B cell (primary cell): ENCODE measurements around the gene KCNJ6. TPM values are rescaled to one million over a fixed set of nuclear protein-coding genes. Genes with fewer than 3 reads are reported as not detected.
"Not testable (repeated sequence)": the region's sequence is repeated elsewhere in the genome, so short reads cannot be mapped to it uniquely, and the experiment has no call there.

Source experiments
- ATAC-seq: fragments of 200-7000 bp; cut with Tn5 transposase; one replicate; pipeline ENCODE4 v1.10.0; 2021; ENCODE audit warnings: low read depth, mild to moderate bottlenecking, moderate number of reproducible peaks, moderate library complexity
- CTCF ChIA-PET: fragments of 350-600 bp; sonication (Branson Sonifier 250); formaldehyde crosslinking; loops from one replicate; lab custom pipeline; 2021; ENCODE audit warnings: antibody characterized with exemption, inconsistent platforms; lab: Charles Lee
- POLR2A ChIA-PET: fragments of 350-600 bp; sonication (Branson Sonifier 250); formaldehyde crosslinking; loops from one replicate; lab custom pipeline; 2021; ENCODE audit warnings: antibody characterized with exemption; lab: Charles Lee
- DNase-seq: peaks from one replicate; pipeline ENCODE4 v3.0.0; 2013
- H2AFZ ChIP-seq: 2 replicates; pipeline ENCODE4 v1.6.1; 2012; ENCODE audit warnings: mild to moderate bottlenecking, low read depth, low read length; ENCODE audit not compliant: insufficient read depth, poor library complexity, severe bottlenecking
- H3K27ac ChIP-seq, 2 donors: 1 replicate in 1 of 2; 2 replicates in 1 of 2; pipeline ENCODE4 v1.5.1; 2012 to 2013; ENCODE audit warnings: low read length in 2 of 2, mild to moderate bottlenecking in 2 of 2, moderate library complexity in 1 of 2
- H3K27me3 ChIP-seq, 4 experiments: fragments of 200-600 bp in 1 of 4; sonication (generic) in 1 of 4; replicated peaks in 1 of 4; 1 replicate in 2 of 4; 2 replicates in 2 of 4; pipeline versions ENCODE4 v1.6.1 to v1.7.0; 2013 to 2016; ENCODE audit warnings: low read length in 3 of 4, mild to moderate bottlenecking in 2 of 4, mixed read lengths in 1 of 4, moderate library complexity in 1 of 4; ENCODE audit not compliant: insufficient read depth in 4 of 4, control insufficient read depth in 3 of 4; ENCODE audit errors: control extremely low read depth in 1 of 4
- H3K36me3 ChIP-seq, 2 experiments: replicated peaks in 1 of 2; 1 replicate in 1 of 2; 2 replicates in 1 of 2; pipeline versions ENCODE4 v1.6.1 to v1.7.1; 2013; ENCODE audit warnings: low read length in 1 of 2; ENCODE audit not compliant: insufficient read depth in 2 of 2, control insufficient read depth in 1 of 2; ENCODE audit errors: control extremely low read depth in 1 of 2, extremely low read depth in 1 of 2
- H3K4me1 ChIP-seq, 2 donors: fragments of 200-600 bp in 1 of 2; sonication (generic) in 1 of 2; 1 replicate in 1 of 2; 2 replicates in 1 of 2; pipeline versions ENCODE4 v1.5.1 to v1.6.1; 2013 to 2017; ENCODE audit warnings: low read length in 2 of 2; ENCODE audit not compliant: control insufficient read depth in 2 of 2, insufficient read depth in 2 of 2
- H3K4me2 ChIP-seq: replicated peaks from 2 replicates; pipeline ENCODE3; 2012; ENCODE audit warnings: mild to moderate bottlenecking, low read depth, low read length; ENCODE audit not compliant: poor library complexity, severe bottlenecking
- H3K4me3 ChIP-seq, 5 experiments: fragments of 200-600 bp in 1 of 5; sonication (generic) in 1 of 5; 1 replicate in 3 of 5; 2 replicates in 2 of 5; pipeline versions ENCODE4 v1.5.1 to v1.7.0; 2011 to 2016; ENCODE audit warnings: low read length in 4 of 5, mild to moderate bottlenecking in 4 of 5, low read depth in 2 of 5, control low read depth in 1 of 5, moderate library complexity in 1 of 5; ENCODE audit not compliant: insufficient read depth in 1 of 5; ENCODE audit errors: control extremely low read depth in 1 of 5, extremely low read depth in 1 of 5
- H3K79me2 ChIP-seq: fragments of 200-600 bp; sonication (generic); one replicate; pipeline ENCODE4 v1.6.0; 2016; ENCODE audit warnings: low read length; ENCODE audit not compliant: control insufficient read depth, insufficient read depth
- H3K9ac ChIP-seq: fragments of 200-600 bp; sonication (generic); 2 replicates; pipeline ENCODE4 v1.6.1; 2017; ENCODE audit warnings: mild to moderate bottlenecking, low read length, moderate library complexity
- H3K9me3 ChIP-seq, 3 donors: one replicate each; pipeline versions ENCODE4 v1.6.1 to v1.7.1; 2013; ENCODE audit warnings: low read length in 2 of 3; ENCODE audit not compliant: control insufficient read depth in 2 of 3, insufficient read depth in 1 of 3; ENCODE audit errors: control extremely low read depth in 1 of 3
- H4K20me1 ChIP-seq: 2 replicates; pipeline ENCODE4 v1.6.0; 2012; ENCODE audit warnings: mild to moderate bottlenecking, low read length; ENCODE audit not compliant: insufficient read depth, control insufficient read depth, poor library complexity, severe bottlenecking
- H3K27ac Mint-ChIP-seq: one replicate; pipeline ENCODE4 v1.8.0; 2021; ENCODE audit warnings: mixed read lengths
- H3K27me3 Mint-ChIP-seq: one replicate; pipeline ENCODE4 v1.8.0; 2021; ENCODE audit warnings: mixed read lengths
- H3K4me1 Mint-ChIP-seq: one replicate; pipeline ENCODE4 v1.8.0; 2021; ENCODE audit warnings: mixed read lengths
- H3K4me3 Mint-ChIP-seq: one replicate; pipeline ENCODE4 v1.8.0; 2021; ENCODE audit warnings: mixed read lengths
- H3K9me3 Mint-ChIP-seq: one replicate; pipeline ENCODE4 v1.8.0; 2022; ENCODE audit warnings: mixed read lengths; ENCODE audit not compliant: insufficient read depth
- EZH2 ChIP-seq: IDR thresholded peaks from 2 replicates; pipeline ENCODE4 v1.6.1; 2012; ENCODE audit warnings: borderline replicate concordance, low read depth, mild to moderate bottlenecking, moderate library complexity, low read length; ENCODE audit not compliant: insufficient read depth, poor library complexity, severe bottlenecking
- WGBS: methylation state at CpG from one replicate; pipeline ENCODE4 v1.1.5; 2013; ENCODE audit warnings: missing lambda C conversion rate; ENCODE audit not compliant: insufficient coverage; 5-methylcytosine and 5-hydroxymethylcytosine counted together
- intact Hi-C: fragments of 100-400 bp; cut with micrococcal nuclease; formaldehyde crosslinking; loops from one replicate; pipeline ENCODE4 v1.10.0; 2022
- polyA plus RNA-seq: library from polyadenylated mRNA; depleted of rRNA; stranded (reverse); fragments of >200 nt; gene quantifications from 2 replicates; pipeline ENCODE4 v1.2.3, GENCODE V29; 2012
- total RNA-seq, 2 donors: library from RNA; stranded (reverse); fragments of 120-200 nt in 1 of 2; gene quantifications; 1 replicate in 1 of 2; 2 replicates in 1 of 2; pipeline versions ENCODE4 v1.2.3 to v1.2.4, GENCODE V29; 2013 to 2022
- TF ChIP-seq, protein P1 (sequence below): fragments of 200-600 bp; IDR thresholded peaks from one replicate; pipeline ENCODE4 v1.8.0; 2022; ENCODE audit warnings: antibody characterized with exemption, mild to moderate bottlenecking

Gene KCNJ6
- total and polyA plus RNA-seq, 2 donors (not counting 1 experiment from before 2014, with no cell fraction given), result not detected

DNA sequence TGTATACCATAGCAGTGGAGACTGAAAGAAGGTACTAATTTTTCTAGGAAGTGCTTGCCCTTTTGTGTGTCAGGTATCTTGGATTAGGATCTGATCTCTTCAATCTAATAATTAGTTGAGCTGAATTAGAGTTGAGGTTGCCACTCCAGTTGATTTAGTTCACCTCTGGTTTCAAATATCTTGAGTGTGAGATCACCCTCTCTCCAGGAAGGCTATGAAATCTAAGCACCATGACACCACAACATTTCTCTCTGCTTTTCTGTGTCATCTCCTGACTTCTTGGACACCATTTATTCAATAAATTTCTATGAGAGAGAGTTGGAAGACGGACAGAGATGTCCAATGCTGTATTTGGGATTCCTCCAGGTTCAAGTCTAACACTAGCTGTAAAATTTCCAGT, 336.9 kb downstream of the KCNJ6 start:
- no peak overlapping the region for H3K27ac Mint-ChIP-seq
- Histone ChIP-seq H4K20me1 (no peaks in the 10 kb centered on the region), H3K27ac (no peak overlapping the region), H3K79me2 (no peaks in the 10 kb centered on the region), H3K4me1 (no peaks in the 10 kb centered on the region), H3K9me3 (peaks cover 0 to 16% (median 9%) of the 10 kb centered on the region in 3 donors), H3K9ac (no peak overlapping the region), H2AFZ (no peak overlapping the region), H3K4me2 (no peak overlapping the region), H3K36me3 (no peaks in the 10 kb centered on the region), H3K4me3 (no peak overlapping the region), H3K27me3 (no peaks in the 10 kb centered on the region)
- peaks cover 9% of the 10 kb centered on the region for H3K9me3 Mint-ChIP-seq
- POLR2A ChIA-PET, result no interaction called here
- H3K27me3 Mint-ChIP-seq, result peaks cover 23% of the 10 kb centered on the region
- no peaks in the 10 kb centered on the region for H3K4me1 Mint-ChIP-seq
- H3K4me3 Mint-ChIP-seq, result no peak overlapping the region
- ATAC-seq (no peak), DNase-seq (no peak)
- CTCF ChIA-PET, result no interaction called here
- TF ChIP-seq, protein P1, sequence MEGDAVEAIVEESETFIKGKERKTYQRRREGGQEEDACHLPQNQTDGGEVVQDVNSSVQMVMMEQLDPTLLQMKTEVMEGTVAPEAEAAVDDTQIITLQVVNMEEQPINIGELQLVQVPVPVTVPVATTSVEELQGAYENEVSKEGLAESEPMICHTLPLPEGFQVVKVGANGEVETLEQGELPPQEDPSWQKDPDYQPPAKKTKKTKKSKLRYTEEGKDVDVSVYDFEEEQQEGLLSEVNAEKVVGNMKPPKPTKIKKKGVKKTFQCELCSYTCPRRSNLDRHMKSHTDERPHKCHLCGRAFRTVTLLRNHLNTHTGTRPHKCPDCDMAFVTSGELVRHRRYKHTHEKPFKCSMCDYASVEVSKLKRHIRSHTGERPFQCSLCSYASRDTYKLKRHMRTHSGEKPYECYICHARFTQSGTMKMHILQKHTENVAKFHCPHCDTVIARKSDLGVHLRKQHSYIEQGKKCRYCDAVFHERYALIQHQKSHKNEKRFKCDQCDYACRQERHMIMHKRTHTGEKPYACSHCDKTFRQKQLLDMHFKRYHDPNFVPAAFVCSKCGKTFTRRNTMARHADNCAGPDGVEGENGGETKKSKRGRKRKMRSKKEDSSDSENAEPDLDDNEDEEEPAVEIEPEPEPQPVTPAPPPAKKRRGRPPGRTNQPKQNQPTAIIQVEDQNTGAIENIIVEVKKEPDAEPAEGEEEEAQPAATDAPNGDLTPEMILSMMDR, result no peak
- no peak for TF ChIP-seq EZH2
- intact Hi-C loops, result no loop called here
- 33% methylated on average over 1 of the region's 1 CpG for WGBS

- DNase-seq, result no peak
- Histone ChIP-seq H3K9ac (no peak overlapping the region), H3K27me3 (no peaks in the 10 kb centered on the region), H3K79me2 (no peaks in the 10 kb centered on the region), H2AFZ (no peak overlapping the region), H3K9me3 (peaks cover 0 to 16% (median 9%) of the 10 kb centered on the region in 3 donors), H3K36me3 (no peaks in the 10 kb centered on the region), H3K4me1 (no peaks in the 10 kb centered on the region), H3K27ac (no peak overlapping the region), H4K20me1 (no peaks in the 10 kb centered on the region), H3K4me3 (no peak overlapping the region), H3K4me2 (no peak overlapping the region)
- H3K27me3 Mint-ChIP-seq, result peaks cover 24% of the 10 kb centered on the region
- POLR2A ChIA-PET, result no interaction called here
- H3K9me3 Mint-ChIP-seq, result peaks cover 9% of the 10 kb centered on the region
- intact Hi-C loops, result no loop called here
- no peak overlapping the region for H3K27ac Mint-ChIP-seq
- CTCF ChIA-PET, result no interaction called here
- ATAC-seq, result no peak
- WGBS, result no CpG with 5 or more reads among the region's 2 CpGs
- no peak overlapping the region for H3K4me3 Mint-ChIP-seq
- H3K4me1 Mint-ChIP-seq, result no peaks in the 10 kb centered on the region
- TF ChIP-seq, protein P1, result no peak
- TF ChIP-seq EZH2, result no peak
Observed at GRCh38 chr21:37578471-37579126, 337.7 kb downstream of the KCNJ6 start.

DNA sequence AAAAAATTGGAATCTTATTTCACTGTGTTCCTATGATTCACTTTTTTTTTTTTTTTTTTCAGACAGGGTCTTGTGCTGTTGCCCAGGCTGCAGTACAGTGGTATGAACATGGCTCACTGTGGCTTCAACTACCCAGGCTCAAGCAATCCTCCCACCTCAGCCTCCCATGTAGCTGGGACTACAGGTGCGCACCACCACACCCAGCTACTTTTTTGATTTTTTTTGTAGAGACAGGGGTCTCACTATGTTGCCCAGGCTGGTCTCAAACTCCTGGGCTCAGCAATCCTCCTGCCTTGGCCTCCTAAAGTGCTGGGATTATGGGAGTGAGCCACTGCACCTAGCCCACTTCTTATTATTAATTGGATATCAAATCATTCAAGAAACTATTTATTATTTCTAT, 339.3 kb downstream of the KCNJ6 start:
- H3K27ac ChIP-seq, H3K9ac ChIP-seq, H4K20me1 ChIP-seq, H3K4me3 Mint-ChIP-seq, intact Hi-C loops, H3K79me2 ChIP-seq, H3K27ac Mint-ChIP-seq, H3K4me1 ChIP-seq, DNase-seq, H2AFZ ChIP-seq, H3K4me2 ChIP-seq, POLR2A ChIA-PET, H3K4me3 ChIP-seq, ATAC-seq, H3K9me3 Mint-ChIP-seq, CTCF ChIA-PET, H3K4me1 Mint-ChIP-seq, H3K36me3 ChIP-seq, H3K27me3 ChIP-seq: not testable (repeated sequence)
- H3K9me3 ChIP-seq, result peaks cover 0 to 16% (median 9%) of the 10 kb centered on the region in 3 donors
- H3K27me3 Mint-ChIP-seq, result peaks cover 32% of the 10 kb centered on the region
- no CpG with 5 or more reads among the region's 1 CpG for WGBS
